ENCODE results near the gene TMX1.

DNA sequence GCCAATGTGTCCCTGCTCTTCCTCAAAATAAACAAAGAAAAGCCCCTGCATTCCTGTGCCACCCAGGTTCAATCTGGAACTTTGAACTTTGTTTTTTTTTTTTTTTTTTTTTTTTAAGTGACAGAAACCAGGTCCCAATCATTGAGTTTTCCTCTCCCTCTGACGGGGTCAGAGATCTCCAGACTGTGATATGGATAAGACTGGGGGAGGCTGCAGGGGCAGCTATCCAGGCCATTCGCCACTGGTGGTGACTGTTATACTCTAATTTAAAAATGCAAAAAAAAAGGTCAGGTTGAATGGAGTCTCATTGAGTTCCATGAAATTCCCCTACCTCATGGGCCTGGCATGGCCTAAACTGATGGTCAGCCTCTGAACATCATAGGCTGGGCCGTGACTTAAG lies 57.0 kb downstream of the TMX1 start:
- TF ChIP-seq, protein P1, sequence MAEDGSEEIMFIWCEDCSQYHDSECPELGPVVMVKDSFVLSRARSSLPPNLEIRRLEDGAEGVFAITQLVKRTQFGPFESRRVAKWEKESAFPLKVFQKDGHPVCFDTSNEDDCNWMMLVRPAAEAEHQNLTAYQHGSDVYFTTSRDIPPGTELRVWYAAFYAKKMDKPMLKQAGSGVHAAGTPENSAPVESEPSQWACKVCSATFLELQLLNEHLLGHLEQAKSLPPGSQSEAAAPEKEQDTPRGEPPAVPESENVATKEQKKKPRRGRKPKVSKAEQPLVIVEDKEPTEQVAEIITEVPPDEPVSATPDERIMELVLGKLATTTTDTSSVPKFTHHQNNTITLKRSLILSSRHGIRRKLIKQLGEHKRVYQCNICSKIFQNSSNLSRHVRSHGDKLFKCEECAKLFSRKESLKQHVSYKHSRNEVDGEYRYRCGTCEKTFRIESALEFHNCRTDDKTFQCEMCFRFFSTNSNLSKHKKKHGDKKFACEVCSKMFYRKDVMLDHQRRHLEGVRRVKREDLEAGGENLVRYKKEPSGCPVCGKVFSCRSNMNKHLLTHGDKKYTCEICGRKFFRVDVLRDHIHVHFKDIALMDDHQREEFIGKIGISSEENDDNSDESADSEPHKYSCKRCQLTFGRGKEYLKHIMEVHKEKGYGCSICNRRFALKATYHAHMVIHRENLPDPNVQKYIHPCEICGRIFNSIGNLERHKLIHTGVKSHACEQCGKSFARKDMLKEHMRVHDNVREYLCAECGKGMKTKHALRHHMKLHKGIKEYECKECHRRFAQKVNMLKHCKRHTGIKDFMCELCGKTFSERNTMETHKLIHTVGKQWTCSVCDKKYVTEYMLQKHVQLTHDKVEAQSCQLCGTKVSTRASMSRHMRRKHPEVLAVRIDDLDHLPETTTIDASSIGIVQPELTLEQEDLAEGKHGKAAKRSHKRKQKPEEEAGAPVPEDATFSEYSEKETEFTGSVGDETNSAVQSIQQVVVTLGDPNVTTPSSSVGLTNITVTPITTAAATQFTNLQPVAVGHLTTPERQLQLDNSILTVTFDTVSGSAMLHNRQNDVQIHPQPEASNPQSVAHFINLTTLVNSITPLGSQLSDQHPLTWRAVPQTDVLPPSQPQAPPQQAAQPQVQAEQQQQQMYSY (CRISPR knock-in tag; IDR thresholded peaks at IDR 0.05), result no peak
- TF ChIP-seq, protein P2, sequence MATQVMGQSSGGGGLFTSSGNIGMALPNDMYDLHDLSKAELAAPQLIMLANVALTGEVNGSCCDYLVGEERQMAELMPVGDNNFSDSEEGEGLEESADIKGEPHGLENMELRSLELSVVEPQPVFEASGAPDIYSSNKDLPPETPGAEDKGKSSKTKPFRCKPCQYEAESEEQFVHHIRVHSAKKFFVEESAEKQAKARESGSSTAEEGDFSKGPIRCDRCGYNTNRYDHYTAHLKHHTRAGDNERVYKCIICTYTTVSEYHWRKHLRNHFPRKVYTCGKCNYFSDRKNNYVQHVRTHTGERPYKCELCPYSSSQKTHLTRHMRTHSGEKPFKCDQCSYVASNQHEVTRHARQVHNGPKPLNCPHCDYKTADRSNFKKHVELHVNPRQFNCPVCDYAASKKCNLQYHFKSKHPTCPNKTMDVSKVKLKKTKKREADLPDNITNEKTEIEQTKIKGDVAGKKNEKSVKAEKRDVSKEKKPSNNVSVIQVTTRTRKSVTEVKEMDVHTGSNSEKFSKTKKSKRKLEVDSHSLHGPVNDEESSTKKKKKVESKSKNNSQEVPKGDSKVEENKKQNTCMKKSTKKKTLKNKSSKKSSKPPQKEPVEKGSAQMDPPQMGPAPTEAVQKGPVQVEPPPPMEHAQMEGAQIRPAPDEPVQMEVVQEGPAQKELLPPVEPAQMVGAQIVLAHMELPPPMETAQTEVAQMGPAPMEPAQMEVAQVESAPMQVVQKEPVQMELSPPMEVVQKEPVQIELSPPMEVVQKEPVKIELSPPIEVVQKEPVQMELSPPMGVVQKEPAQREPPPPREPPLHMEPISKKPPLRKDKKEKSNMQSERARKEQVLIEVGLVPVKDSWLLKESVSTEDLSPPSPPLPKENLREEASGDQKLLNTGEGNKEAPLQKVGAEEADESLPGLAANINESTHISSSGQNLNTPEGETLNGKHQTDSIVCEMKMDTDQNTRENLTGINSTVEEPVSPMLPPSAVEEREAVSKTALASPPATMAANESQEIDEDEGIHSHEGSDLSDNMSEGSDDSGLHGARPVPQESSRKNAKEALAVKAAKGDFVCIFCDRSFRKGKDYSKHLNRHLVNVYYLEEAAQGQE (IDR thresholded peaks at IDR 0.05; ENCODE audit: low read depth, low read length), result no peak
- TF ChIP-seq, protein P3, sequence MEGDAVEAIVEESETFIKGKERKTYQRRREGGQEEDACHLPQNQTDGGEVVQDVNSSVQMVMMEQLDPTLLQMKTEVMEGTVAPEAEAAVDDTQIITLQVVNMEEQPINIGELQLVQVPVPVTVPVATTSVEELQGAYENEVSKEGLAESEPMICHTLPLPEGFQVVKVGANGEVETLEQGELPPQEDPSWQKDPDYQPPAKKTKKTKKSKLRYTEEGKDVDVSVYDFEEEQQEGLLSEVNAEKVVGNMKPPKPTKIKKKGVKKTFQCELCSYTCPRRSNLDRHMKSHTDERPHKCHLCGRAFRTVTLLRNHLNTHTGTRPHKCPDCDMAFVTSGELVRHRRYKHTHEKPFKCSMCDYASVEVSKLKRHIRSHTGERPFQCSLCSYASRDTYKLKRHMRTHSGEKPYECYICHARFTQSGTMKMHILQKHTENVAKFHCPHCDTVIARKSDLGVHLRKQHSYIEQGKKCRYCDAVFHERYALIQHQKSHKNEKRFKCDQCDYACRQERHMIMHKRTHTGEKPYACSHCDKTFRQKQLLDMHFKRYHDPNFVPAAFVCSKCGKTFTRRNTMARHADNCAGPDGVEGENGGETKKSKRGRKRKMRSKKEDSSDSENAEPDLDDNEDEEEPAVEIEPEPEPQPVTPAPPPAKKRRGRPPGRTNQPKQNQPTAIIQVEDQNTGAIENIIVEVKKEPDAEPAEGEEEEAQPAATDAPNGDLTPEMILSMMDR (IDR thresholded peaks at IDR 0.05 in 2 of 3, conservative IDR thresholded peaks at IDR 0.05 in 1 of 3; ENCODE audit: control insufficient read depth in 2 of 3, extremely low read depth in 1 of 3, insufficient read depth in 1 of 3, low read depth in 3 of 3, low read length in 3 of 3), result no peak
